Neural crest cell (in vitro differentiated cells): Measurements from ENCODE around the gene GPR156. TPM values are rescaled to one million over a fixed set of nuclear protein-coding genes. Genes with fewer than 3 reads are reported as not detected.
"Not testable (repeated sequence)": the region's sequence is repeated elsewhere in the genome, so short reads cannot be mapped to it uniquely, and the experiment has no call there.

Source experiments
- DNase-seq: peaks from one replicate; pipeline ENCODE4 v3.0.0; 2021; ENCODE audit warnings: low read depth, mixed read lengths, low spot score
- H3K27ac Mint-ChIP-seq: one replicate; pipeline ENCODE4 v1.8.0; 2021; ENCODE audit warnings: mild to moderate bottlenecking, mixed read lengths; ENCODE audit not compliant: unreplicated experiment
- H3K27me3 Mint-ChIP-seq: 2 replicates; pipeline ENCODE4 v1.8.0; 2021; ENCODE audit warnings: low read depth, mild to moderate bottlenecking, mixed read lengths
- H3K36me3 Mint-ChIP-seq: 2 replicates; pipeline ENCODE4 v1.8.0; 2021; ENCODE audit warnings: low read depth, mild to moderate bottlenecking, mixed read lengths
- H3K4me1 Mint-ChIP-seq: 2 replicates; pipeline ENCODE4 v1.8.0; 2021; ENCODE audit warnings: mixed read lengths
- H3K4me3 Mint-ChIP-seq: one replicate; pipeline ENCODE4 v1.8.0; 2021; ENCODE audit warnings: mild to moderate bottlenecking, mixed read lengths
- H3K9me3 Mint-ChIP-seq: 2 replicates; pipeline ENCODE4 v1.8.0; 2021; ENCODE audit warnings: mixed read lengths
- CTCF ChIP-seq: fragments of 200-600 bp; sonication (generic); conservative IDR thresholded peaks from 2 replicates; pipeline ENCODE4 v1.5.0; 2021; ENCODE audit warnings: antibody characterized with exemption, mild to moderate bottlenecking
- total RNA-seq: library from RNA; stranded (reverse); gene quantifications from 2 replicates; pipeline ENCODE4 v1.2.1, GENCODE V29; 2021

Gene GPR156
- total RNA-seq, 1 donor from 2014 or later, result 1.4 TPM

- Mint-ChIP-seq H3K4me3 (no peak overlapping the region), H3K27me3 (no peaks in the 10 kb centered on the region)
These were observed 14.4 kb upstream of the GPR156 start for GRCh38 chr3:120299403-120299802.

GRCh38 chr3:120298996-120299395, 14.0 kb upstream of the GPR156 start:
- no peak for TF ChIP-seq CTCF
- Mint-ChIP-seq H3K4me3 (no peak overlapping the region), H3K27me3 (no peaks in the 10 kb centered on the region), H3K36me3 (peaks cover 8% of the 10 kb centered on the region), H3K27ac (no peak overlapping the region), H3K9me3 (peaks cover 10% of the 10 kb centered on the region), H3K4me1 (peaks cover 8% of the 10 kb centered on the region)
- DNase-seq, result no peak

More at GRCh38 chr3:120299403-120299802, 14.4 kb upstream of the GPR156 start:
- H3K36me3 Mint-ChIP-seq, result peaks cover 8% of the 10 kb centered on the region
- H3K9me3 Mint-ChIP-seq, result peaks cover 7% of the 10 kb centered on the region
- no peak for DNase-seq
- H3K4me1 Mint-ChIP-seq, result peaks cover 8% of the 10 kb centered on the region
- no peak for TF ChIP-seq CTCF
- H3K27ac Mint-ChIP-seq, result no peak overlapping the region

GRCh38 chr3:120291552-120291951, 6.5 kb upstream of the GPR156 start:
- Mint-ChIP-seq H3K9me3 (peaks cover 23% of the 10 kb centered on the region), H3K36me3 (peaks cover 21% of the 10 kb centered on the region)
- H3K4me3 Mint-ChIP-seq, H3K4me1 Mint-ChIP-seq, H3K27me3 Mint-ChIP-seq, H3K27ac Mint-ChIP-seq, DNase-seq: not testable (repeated sequence)

GRCh38 chr3:120289636-120290035, 4.6 kb upstream of the GPR156 start:
- no peak for TF ChIP-seq CTCF
- H3K36me3 Mint-ChIP-seq, result peaks cover 17% of the 10 kb centered on the region
- H3K4me3 Mint-ChIP-seq, result no peak overlapping the region
- no peak overlapping the region for H3K27ac Mint-ChIP-seq
- H3K9me3 Mint-ChIP-seq, result peaks cover 18% of the 10 kb centered on the region
- H3K4me1 Mint-ChIP-seq, result peaks cover 2% of the 10 kb centered on the region
- no peak for DNase-seq
- H3K27me3 Mint-ChIP-seq, result peaks cover 17% of the 10 kb centered on the region

GRCh38 chr3:120286465-120286864, 1.4 kb upstream of the GPR156 start:
- no peak for TF ChIP-seq CTCF
- Mint-ChIP-seq H3K4me3 (peak overlapping the region; percentile 4), H3K27me3 (peaks cover 37% of the 10 kb centered on the region), H3K27ac (no peak overlapping the region), H3K9me3 (peaks cover 5% of the 10 kb centered on the region), H3K36me3 (peaks cover 4% of the 10 kb centered on the region), H3K4me1 (peaks cover 4% of the 10 kb centered on the region)
- DNase-seq, result no peak

- Mint-ChIP-seq H3K4me1 (peaks cover 4% of the 10 kb centered on the region), H3K27ac (no peak overlapping the region), H3K27me3 (peaks cover 37% of the 10 kb centered on the region), H3K9me3 (peaks cover 2% of the 10 kb centered on the region), H3K36me3 (peaks cover 4% of the 10 kb centered on the region), H3K4me3 (peak overlapping the region; percentile 54)
- no peak for DNase-seq
- TF ChIP-seq CTCF, result no peak
These were observed 453 bp upstream of the GPR156 start for GRCh38 chr3:120285508-120285841.
